ENCODE results near the gene PLXNC1.

GRCh38 chr12:94326234-94326633 is 177.9 kb downstream of the PLXNC1 start:
- TF ChIP-seq CTCF (IDR thresholded peaks at IDR 0.05) (no peak), EZH2 (IDR thresholded peaks at IDR 0.05; ENCODE audit: borderline replicate concordance, insufficient read depth, low read depth, low read length, poor library complexity, severe bottlenecking) (no peak)

Data from B cell (primary cell).